Measurements from ENCODE around the gene EPHA3.

Gene EPHA3

DNA sequence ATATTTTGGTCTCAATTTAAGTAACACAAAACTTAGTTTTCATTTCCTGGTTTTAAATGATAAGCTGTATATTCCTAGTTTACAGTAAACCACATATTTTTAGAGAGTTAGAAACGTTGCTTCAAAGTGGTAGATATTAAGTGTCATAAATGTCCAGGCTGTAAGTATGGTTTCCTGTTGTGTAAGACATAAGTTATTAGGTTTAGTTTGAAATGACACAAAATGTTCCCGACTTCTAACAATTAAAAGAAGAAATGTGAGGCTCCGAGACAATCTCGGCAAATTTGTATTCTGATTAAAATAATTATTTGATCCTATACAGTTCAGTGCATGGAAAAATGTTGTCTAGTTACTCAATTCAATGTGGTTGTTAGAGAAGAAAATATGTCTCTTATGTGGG is 387.3 kb downstream of the EPHA3 start:
- ChIA-PET POLR2A (ENCODE audit: low non-redundant PET) (no interaction called here), CTCF (no interaction called here)
- no peak for TF ChIP-seq CTCF (conservative IDR thresholded peaks at IDR 0.05; ENCODE audit: low read depth)
- no peak overlapping the region for H3K27ac ChIP-seq
- no peak for DNase-seq (ENCODE audit: low spot score)

GRCh38 chr3:89503891-89504391 is 396.5 kb downstream of the EPHA3 start:
- no peak for TF ChIP-seq CTCF (conservative IDR thresholded peaks at IDR 0.05; ENCODE audit: low read depth)
- no peak overlapping the region for H3K27ac ChIP-seq
- CTCF ChIA-PET, result no interaction called here
- DNase-seq (ENCODE audit: low spot score), result no peak
- POLR2A ChIA-PET (ENCODE audit: low non-redundant PET), result no interaction called here

DNA sequence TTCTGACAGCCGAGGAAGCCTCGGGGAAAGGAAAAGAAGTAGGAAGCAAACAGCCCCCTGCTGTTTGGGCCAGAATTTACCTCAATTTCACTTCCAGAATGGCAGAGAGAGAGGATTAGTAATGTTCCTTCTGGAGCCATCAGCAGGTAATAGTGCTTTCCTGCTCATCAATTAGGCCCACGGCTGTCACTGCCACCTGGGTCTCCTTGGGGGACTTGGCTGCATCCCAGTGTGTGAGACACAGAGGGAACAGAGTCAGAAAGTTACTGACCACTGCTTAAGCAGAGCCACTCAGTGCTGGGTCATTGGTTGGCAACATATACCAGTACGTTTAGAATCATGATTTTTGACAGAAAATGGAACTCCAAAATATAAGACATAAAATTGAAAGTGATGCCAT is 397.0 kb downstream of the EPHA3 start:
- ChIA-PET POLR2A (ENCODE audit: low non-redundant PET) (no interaction called here), CTCF (no interaction called here)
- no peak for TF ChIP-seq CTCF (conservative IDR thresholded peaks at IDR 0.05; ENCODE audit: low read depth)
- H3K27ac ChIP-seq, result no peak overlapping the region
- no peak for DNase-seq (ENCODE audit: low spot score)

DNA sequence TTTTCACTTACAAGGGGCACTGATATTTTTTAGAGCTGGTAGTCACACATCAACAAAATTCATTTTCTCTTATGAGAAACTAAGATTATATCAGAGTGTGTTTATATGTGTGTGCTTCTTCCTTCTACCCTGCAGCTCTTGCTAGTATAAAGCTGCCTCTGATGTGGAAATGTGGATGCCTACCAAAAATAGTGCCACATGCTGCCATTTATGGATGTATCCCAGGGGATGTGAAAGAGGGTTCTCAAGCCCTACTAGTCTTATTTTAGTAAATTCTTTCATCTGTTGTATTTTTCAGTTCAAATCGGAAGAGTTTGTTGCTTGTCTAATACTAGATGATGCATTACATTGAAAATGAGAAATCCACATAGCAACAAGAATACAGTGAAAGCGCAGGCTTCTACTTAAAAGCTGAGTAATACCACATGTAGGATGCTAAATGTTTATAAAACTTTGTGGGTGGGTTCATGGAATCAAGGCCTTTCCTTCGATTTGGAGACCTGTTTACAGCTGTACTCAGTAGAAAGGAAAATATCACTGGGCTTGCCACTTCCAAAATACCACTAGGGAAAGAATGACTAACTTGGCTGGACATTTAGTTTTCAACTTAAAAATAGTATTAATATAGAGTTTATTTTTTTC is 399.2 kb downstream of the EPHA3 start:
- POLR2A ChIA-PET (ENCODE audit: low non-redundant PET), result no interaction called here
- CTCF ChIA-PET, result no interaction called here
- H3K27ac ChIP-seq, result no peak overlapping the region
- TF ChIP-seq CTCF (conservative IDR thresholded peaks at IDR 0.05; ENCODE audit: low read depth), result no peak
- no peak for DNase-seq (ENCODE audit: low spot score)

DNA sequence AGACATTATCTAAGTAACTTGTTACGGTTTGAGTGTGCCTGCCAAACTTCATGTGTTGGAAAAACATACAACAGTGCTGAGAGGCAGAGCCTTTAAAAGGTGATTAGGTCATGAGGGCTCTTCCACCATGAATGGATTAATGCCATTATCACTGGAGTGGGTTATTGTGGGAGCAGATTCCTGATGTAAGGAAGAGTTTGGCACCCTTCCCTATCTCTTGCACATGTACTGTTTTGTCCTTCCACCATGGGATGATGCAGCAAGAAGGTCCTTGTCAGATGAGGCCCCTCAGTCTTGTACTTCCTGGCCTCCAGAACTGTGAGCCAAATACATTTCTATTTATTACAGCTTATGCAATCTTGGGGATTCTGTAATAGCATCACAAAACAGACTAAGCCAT is 413.9 kb downstream of the EPHA3 start:
- ChIA-PET POLR2A (ENCODE audit: low non-redundant PET) (no interaction called here), CTCF (no interaction called here)
- no peak for TF ChIP-seq CTCF (conservative IDR thresholded peaks at IDR 0.05; ENCODE audit: low read depth)
- no peak overlapping the region for H3K27ac ChIP-seq
- no peak for DNase-seq (ENCODE audit: low spot score)

DNA sequence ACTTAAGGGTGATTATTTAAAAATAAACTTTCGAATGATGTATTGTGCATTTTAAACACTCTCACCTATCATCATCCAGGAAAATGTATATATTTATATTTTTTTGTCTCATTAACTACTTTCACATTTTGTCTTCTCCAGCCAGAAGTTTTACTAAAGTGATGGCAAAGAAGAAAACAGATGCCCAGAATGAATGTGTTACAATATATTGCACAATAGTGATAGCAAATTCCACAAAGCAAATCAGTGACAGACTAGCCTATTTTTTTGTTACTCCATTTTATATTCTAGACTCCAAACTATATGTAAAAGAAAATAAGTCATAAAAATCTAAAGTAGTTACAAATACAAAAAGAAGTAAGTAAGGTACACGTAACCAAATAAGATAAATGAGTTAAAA is 414.7 kb downstream of the EPHA3 start:
- no peak overlapping the region for H3K27ac ChIP-seq
- DNase-seq (ENCODE audit: low spot score), result no peak
- POLR2A ChIA-PET (ENCODE audit: low non-redundant PET), result no interaction called here
- CTCF ChIA-PET, result no interaction called here
- no peak for TF ChIP-seq CTCF (conservative IDR thresholded peaks at IDR 0.05; ENCODE audit: low read depth)
